ENCODE measurements around the gene IFNLR1.
"Not testable (repeated sequence)": the region's sequence is repeated elsewhere in the genome, so short reads cannot be mapped to it uniquely, and the experiment has no call there.

DNA sequence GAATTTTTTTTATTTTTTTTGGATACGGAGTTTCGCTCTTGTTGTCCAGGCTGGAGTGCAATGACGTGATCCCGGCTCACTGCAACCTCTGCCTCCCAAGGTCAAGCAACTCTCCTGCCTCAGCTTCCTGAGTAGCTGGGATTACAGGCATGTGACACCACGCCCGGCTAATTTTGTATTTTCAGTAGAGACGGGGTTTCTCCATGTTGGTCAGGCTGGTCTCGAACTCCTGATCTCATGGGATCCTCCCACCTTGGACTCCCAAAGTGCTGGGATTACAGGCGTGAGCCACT lies 20.3 kb upstream of the IFNLR1 start:
- TF ChIP-seq EZH2 (IDR thresholded peaks at IDR 0.05; ENCODE audit: borderline replicate concordance, low read length): not testable (repeated sequence)
- TF ChIP-seq, protein P1, sequence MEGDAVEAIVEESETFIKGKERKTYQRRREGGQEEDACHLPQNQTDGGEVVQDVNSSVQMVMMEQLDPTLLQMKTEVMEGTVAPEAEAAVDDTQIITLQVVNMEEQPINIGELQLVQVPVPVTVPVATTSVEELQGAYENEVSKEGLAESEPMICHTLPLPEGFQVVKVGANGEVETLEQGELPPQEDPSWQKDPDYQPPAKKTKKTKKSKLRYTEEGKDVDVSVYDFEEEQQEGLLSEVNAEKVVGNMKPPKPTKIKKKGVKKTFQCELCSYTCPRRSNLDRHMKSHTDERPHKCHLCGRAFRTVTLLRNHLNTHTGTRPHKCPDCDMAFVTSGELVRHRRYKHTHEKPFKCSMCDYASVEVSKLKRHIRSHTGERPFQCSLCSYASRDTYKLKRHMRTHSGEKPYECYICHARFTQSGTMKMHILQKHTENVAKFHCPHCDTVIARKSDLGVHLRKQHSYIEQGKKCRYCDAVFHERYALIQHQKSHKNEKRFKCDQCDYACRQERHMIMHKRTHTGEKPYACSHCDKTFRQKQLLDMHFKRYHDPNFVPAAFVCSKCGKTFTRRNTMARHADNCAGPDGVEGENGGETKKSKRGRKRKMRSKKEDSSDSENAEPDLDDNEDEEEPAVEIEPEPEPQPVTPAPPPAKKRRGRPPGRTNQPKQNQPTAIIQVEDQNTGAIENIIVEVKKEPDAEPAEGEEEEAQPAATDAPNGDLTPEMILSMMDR (conservative IDR thresholded peaks at IDR 0.05 in 1 of 2, IDR thresholded peaks at IDR 0.05 in 1 of 2; ENCODE audit: extremely low read depth in 1 of 2, insufficient read depth in 1 of 2, low read depth in 1 of 2, low read length in 2 of 2): not testable (repeated sequence)
